GM12801 (cell line): ENCODE measurements around the gene EPHA8.

Experiments used
- TF ChIP-seq, protein P1 (sequence below): IDR thresholded peaks from one replicate; pipeline ENCODE4 v1.5.1; 2011; ENCODE audit warnings: control low read depth; ENCODE audit not compliant: insufficient read length; ENCODE audit errors: extremely low read depth

EPHA8 gene

DNA sequence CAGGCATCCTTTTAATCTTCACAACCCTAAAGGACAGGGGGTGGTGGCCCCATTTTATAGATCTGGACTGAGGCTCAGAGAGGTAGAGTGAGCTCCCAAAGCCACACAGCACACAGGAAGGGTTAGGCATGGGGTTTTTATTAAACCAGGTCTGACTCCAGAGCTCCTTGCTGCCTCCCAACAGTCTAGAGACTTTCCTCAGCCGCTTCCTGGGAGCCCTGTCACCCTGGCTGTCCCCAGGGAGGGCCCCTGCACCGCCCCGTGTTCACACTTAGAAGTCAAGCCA, 8.0 kb upstream of the EPHA8 start:
- TF ChIP-seq, protein P1, sequence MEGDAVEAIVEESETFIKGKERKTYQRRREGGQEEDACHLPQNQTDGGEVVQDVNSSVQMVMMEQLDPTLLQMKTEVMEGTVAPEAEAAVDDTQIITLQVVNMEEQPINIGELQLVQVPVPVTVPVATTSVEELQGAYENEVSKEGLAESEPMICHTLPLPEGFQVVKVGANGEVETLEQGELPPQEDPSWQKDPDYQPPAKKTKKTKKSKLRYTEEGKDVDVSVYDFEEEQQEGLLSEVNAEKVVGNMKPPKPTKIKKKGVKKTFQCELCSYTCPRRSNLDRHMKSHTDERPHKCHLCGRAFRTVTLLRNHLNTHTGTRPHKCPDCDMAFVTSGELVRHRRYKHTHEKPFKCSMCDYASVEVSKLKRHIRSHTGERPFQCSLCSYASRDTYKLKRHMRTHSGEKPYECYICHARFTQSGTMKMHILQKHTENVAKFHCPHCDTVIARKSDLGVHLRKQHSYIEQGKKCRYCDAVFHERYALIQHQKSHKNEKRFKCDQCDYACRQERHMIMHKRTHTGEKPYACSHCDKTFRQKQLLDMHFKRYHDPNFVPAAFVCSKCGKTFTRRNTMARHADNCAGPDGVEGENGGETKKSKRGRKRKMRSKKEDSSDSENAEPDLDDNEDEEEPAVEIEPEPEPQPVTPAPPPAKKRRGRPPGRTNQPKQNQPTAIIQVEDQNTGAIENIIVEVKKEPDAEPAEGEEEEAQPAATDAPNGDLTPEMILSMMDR = no peak

DNA sequence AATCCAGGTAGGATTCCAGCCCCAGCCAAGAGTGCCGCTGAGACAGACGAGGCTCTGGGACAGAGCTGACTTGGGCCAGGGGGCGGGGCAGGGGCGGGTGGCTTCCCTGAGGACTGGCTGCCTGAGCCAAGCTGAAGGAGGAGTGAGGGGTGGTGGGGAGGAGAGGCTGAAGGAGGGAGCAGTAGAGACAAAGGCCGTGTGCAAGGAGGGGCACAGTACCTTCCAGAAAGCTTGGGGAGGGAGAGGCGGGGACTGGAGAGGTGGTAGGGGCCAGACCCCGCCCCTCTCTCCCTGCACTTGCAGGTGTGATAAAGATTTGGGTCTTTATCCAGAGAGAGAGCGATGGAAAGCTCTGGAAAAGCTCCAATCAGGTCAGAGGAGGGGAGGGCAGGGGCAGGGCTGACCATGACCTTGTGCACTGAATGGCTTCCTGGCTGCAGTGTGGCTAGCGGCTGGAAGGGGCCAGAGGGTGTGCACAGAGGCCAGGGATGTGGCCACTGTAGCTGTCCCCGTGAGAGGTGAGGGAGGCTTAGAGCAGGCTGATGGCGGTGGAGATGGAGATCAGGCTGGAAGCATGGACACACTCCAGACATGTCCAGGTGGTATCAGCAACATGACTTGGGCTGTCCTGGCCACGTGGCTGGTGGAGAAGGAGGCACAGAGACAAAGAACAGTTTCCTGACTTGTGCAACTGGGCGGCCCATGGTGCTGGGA, 6.7 kb upstream of the EPHA8 start:
- TF ChIP-seq, protein P1 = no peak

DNA sequence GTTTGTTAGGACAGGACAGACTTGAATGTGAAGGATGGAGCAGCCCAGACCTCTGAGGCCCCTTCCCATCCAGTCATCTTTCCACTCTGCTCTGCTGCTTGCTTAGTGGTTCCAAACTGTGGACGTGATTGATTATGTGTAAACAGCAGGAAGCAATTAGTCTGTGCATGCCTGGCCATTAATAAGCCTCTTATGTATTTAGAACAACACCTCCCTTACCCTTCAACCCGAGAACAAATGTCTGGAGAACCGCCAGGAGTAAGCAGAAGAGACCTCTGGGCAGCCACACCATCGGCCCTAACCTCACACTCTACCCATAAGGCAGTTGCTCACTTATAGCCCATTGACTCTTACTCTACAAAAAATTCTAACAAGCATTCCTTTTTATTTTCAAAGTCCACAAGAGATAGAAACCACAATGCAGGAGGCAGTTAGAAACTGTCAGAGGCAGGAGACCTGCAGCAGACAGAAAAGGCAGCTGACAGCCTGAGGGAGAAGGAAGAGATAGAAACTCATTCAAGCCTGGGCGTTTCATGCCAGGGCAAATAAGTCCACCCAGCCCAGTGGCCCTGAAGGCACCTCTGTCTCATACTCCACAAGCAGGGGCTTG, 5.8 kb upstream of the EPHA8 start:
- TF ChIP-seq, protein P1 = no peak

DNA sequence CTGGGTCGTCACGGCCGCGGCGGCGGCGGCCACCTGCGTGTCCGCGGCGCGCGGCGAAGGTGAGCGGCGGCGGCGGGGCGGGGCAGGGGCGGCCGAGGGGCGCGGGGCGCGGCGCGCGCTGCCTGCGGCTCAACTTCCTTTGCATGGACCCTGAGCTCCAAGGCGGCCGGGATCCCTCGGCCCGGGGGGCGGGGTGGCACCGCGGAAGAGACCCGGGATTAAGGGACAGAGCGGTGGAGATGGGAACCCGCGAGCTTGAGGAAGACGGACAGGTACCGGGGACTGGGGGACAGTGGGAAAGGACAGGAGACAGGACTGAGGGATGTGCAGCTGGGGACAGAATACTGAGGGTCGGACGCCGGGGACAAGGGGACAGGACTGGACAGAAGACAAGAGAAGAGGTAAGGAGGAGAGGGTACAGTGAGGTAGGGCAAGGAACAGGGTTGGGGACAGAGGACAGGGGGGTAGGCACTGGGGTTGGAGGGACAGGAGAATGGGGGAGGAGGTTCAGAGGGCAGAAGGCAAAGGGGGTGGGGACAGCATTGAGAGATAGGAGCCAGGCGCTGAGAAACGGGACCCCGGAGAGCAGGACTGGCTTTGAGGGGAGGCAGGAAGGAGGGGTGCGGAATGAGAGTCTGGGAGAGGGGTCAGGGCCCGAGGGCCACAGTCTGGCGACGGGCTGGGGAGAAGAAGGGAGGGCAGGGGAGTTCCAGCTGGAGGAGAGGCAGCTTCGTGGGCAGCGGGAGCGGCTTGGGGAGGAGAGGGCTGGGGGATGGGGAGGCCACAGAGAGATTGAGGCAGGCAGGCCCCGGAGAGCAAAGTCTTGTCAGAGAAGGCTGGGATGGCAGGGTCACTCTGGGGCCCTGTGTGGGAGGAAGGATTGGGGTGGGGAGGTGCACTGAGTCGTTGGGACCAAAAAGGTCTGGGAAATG, 648 bp downstream of the EPHA8 start:
- TF ChIP-seq, protein P1 = no peak

DNA sequence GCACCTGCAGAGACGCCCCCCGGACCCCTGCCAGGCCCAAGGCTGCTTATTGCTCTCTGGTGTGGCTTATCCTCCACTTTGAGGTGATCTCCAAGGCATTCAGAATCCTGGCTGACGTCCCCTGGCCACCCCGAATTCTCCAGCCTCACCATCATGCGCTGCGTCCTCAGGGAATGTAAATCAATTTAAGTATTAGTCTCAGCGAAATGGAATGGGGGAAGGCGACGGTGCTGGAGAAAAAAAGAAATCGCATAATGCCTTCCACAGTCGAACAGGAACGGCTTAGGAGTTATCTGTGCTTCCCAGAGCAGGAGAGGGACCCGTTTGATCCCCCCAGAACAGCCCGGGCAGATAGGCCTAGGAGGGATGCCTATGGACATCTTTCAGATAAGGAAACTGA, 2.9 kb downstream of the EPHA8 start:
- TF ChIP-seq, protein P1 = no peak

DNA sequence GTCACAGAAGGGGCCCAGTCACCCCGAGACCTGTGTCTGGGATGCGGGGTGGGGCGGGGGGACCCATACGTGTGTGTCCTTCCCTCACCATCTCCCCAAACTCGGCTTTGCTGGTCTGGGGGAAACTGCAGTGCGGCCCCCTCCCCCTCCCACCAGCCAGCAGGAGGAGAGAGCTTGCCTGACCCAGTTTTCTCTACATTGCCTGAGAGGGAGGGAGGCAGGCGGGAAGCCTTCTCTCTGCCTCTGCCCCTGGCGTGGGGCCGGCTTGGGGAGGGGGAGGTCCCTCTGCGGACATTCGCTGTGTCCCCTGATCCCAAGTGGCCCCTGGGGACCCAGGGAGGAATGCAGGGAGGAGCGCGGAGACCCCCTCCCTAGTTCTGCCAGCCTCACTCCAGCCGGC, 3.9 kb downstream of the EPHA8 start:
- TF ChIP-seq, protein P1 = no peak

DNA sequence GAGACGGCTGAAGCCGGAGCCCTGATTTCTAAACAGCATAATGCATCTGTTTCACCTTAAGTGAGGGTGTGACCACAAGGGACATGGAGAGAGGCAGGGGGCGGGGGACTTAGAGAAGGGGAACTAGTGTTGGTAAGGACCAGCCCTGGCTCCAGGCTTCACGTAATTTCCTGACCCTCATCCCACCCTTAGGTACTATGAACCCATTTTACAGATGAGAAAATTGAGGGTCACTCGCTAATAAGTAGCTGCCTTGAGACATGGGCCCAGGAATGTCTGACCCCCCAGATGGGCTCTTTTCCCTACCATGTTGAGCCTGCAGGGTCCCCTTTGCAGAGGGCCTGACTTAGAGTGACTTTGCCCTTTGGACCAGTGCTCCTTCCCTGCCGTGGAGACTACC, 4.7 kb downstream of the EPHA8 start:
- TF ChIP-seq, protein P1 = no peak
